Heart left ventricle (tissue), 13 donors: ENCODE results near the gene RNASE9.
"Not testable (repeated sequence)": the region's sequence is repeated elsewhere in the genome, so short reads cannot be mapped to it uniquely, and the experiment has no call there.

Source experiments
- CTCF ChIP-seq, 12 donors: fragments of 200-600 bp; sonication (generic) in 4 of 12; IDR thresholded peaks; one replicate each; pipeline versions ENCODE4 v1.5.0 to v1.8.0; 2018 to 2022; ENCODE audit warnings: antibody characterized with exemption in 12 of 12, mild to moderate bottlenecking in 5 of 12
- POLR2A ChIP-seq, 2 donors: fragments of 450-650 bp; IDR thresholded peaks; one replicate each; pipeline ENCODE4 v1.6.1; 2017; ENCODE audit warnings: antibody characterized with exemption in 2 of 2, mild to moderate bottlenecking in 2 of 2, moderate library complexity in 2 of 2
- donor health status: ischemic (EF 13 %, LVEDD 7.1; RV severe dilation, severe dysfunction).
- donor health status: DM: no; HTN: yes; CAD: no.
- donor health status: DM: no; HTN: no; CAD: no.
- donor health status: ischemic (EF 25% LVEDD 6.9; RV normal size, moderate dysfunction).
- donor health status: ischemic (EF 25% LVEDD 5.7; RV mildly dilated, moderate dysfunction).
- donor health status: ischemic (EF 35%, LVEDD 5.7; RV mildly dilated, moderate dysfunction).
- donor health status: nonischemic (EF 11% LVEDD 7.7; RV severe dilation, severe dysfunction).
- donor health status: DM: yes; HTN: yes; CAD: no.
- donor health status: PGD.
- donor health status: ischemic (EF 29% LVEDD 5.4; RV normal size, mild dysfunction).
- donor health status: nonischemic (EF 23%, LVEDD 6.1; RV moderate dilation, normal function).

GRCh38 chr14:20567199-20567598 is 6.4 kb upstream of the RNASE9 start:
- TF ChIP-seq POLR2A, CTCF (IDR thresholded peaks at IDR 0.05): not testable (repeated sequence)
